ENCODE measurements around the gene CCDC142.
A peak's percentile ranks its signal among the peaks of the same experiment; 100 is the strongest.
"Not testable (repeated sequence)": the region's sequence is repeated elsewhere in the genome, so short reads cannot be mapped to it uniquely, and the experiment has no call there.

The CCDC142 gene

DNA sequence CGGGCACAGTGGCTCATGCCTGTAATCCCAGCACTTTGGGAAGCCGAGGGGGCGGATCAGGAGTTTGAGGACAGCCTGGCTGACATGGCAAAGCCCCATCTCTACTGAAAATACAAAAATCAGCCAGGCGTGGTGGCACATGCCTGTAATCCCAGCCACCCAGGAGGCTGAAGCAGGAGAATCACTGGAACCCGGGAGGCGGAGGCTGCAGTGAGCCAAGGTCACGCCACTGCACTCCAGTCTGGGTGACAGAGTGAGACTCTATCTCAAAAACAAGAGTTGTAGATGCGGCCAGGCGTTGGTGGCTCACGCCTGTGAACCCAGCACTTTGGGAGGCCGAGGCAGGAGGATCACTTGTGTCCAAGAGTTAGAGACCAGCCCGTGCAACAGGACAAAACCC is 12.1 kb downstream of the CCDC142 start:
- H2AK5ac ChIP-seq (ENCODE audit: low read depth, low read length); H4K91ac ChIP-seq (ENCODE audit: low read depth, low read length, poor library complexity): not testable (repeated sequence)
- no CpG with 5 or more reads among the region's 12 CpGs for WGBS, 2 donors (ENCODE audit: extremely low coverage in 2 of 2, insufficient read length in 2 of 2, insufficient replicate concordance in 1 of 2)

DNA sequence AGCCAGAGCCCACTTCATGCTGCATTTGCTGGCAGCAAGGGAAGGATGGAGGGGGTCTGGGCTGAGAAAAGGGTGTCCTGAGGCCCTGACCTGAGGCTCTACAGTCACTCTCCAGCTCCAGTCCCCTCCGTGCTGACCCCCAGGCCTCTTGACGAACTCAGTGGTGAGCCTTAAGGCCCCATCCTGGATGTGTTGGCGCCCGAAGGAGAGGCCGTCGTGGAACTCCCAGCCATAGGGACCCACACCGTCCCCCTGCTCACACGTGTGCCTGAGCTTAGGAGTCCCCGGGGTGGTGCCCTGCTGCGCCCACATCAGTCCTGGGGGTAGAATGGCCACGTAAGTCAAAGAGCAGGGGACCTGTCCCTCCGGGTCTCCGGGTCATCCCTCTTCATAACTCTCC is 18.4 kb downstream of the CCDC142 start:
- Histone ChIP-seq H2BK5ac (ENCODE audit: low read length) (no peak overlapping the region), H2BK12ac (ENCODE audit: low read length) (no peak overlapping the region)
- WGBS, 2 donors (ENCODE audit: extremely low coverage in 2 of 2, insufficient read length in 2 of 2, insufficient replicate concordance in 1 of 2) = no CpG with 5 or more reads among the region's 13 CpGs

More for the DNA sequence above, 12.1 kb downstream of the CCDC142 start:
- not testable (repeated sequence) for H2BK5ac ChIP-seq (ENCODE audit: low read length); H2AFZ ChIP-seq (ENCODE audit: low read length); H3K23ac ChIP-seq (ENCODE audit: low read depth, low read length, poor library complexity); H3K14ac ChIP-seq (ENCODE audit: low read length); H2BK12ac ChIP-seq (ENCODE audit: low read length); H3K18ac ChIP-seq (ENCODE audit: low read length); H3K27ac ChIP-seq (replicated peaks; ENCODE audit: low read length); DNase-seq (ENCODE audit: low spot score); H3K79me1 ChIP-seq (ENCODE audit: low read depth, low read length); H2BK120ac ChIP-seq (ENCODE audit: low read depth, low read length); H3K4ac ChIP-seq (ENCODE audit: low read length); H3K27me3 ChIP-seq (ENCODE audit: control insufficient read depth in 3 of 3, insufficient read depth in 3 of 3, low read depth in 1 of 3, low read length in 3 of 3); H3K9me3 ChIP-seq (replicated peaks in 1 of 2; ENCODE audit: control insufficient read depth in 2 of 2, insufficient read depth in 1 of 2, low read depth in 1 of 2, low read length in 2 of 2); H4K8ac ChIP-seq (ENCODE audit: low read depth, low read length); H2BK15ac ChIP-seq (ENCODE audit: low read length); H3K4me2 ChIP-seq (ENCODE audit: insufficient read depth, low read length, poor library complexity, severe bottlenecking); H3K9ac ChIP-seq (ENCODE audit: low read depth, low read length, poor library complexity); H3K4me3 ChIP-seq (ENCODE audit: low read length in 2 of 2)
- Histone ChIP-seq H3K36me3 (replicated peaks in 1 of 2; ENCODE audit: control insufficient read depth in 2 of 2, insufficient read depth in 2 of 2, low read length in 2 of 2) (peaks cover 15 to 25% of the 10 kb centered on the region in 2 donors), H3K4me1 (ENCODE audit: control insufficient read depth in 2 of 2, insufficient read depth in 1 of 2, low read depth in 1 of 2, low read length in 2 of 2) (peaks cover 7 to 14% of the 10 kb centered on the region in 2 donors)

DNA sequence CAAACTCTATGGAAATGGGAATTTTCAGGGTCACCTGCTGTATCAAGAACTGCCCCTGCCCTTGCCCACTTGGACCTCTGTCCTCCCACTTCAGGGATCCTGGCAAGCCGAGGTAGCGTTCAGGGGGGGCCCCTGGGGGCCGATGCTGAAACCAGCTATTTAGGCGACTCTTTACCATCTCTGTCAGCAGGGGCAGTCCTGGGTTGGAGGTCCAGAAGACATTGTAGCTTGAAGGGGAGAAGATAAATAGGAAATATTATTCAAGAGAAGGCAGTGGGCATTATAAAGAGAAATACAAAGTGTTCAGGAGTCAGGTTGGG is 20.1 kb downstream of the CCDC142 start:
- Histone ChIP-seq H3K79me1 (ENCODE audit: low read depth, low read length) (peaks cover 13% of the 10 kb centered on the region), H3K4me3 (ENCODE audit: low read length in 2 of 2) (no peak overlapping the region), H3K4ac (ENCODE audit: low read length) (no peak overlapping the region), H2BK15ac (ENCODE audit: low read length) (no peak overlapping the region), H2BK12ac (ENCODE audit: low read length) (no peak overlapping the region), H2AFZ (ENCODE audit: low read length) (no peak overlapping the region), H2BK120ac (ENCODE audit: low read depth, low read length) (no peak overlapping the region), H3K27ac (replicated peaks; ENCODE audit: low read length) (no peak overlapping the region), H3K9ac (ENCODE audit: low read depth, low read length, poor library complexity) (no peak overlapping the region), H4K91ac (ENCODE audit: low read depth, low read length, poor library complexity) (no peak overlapping the region), H3K27me3 (ENCODE audit: control insufficient read depth in 3 of 3, insufficient read depth in 3 of 3, low read depth in 1 of 3, low read length in 3 of 3) (no peaks in the 10 kb centered on the region), H3K4me1 (ENCODE audit: control insufficient read depth in 2 of 2, insufficient read depth in 1 of 2, low read depth in 1 of 2, low read length in 2 of 2) (peaks cover 9 to 10% of the 10 kb centered on the region in 2 donors), H3K23ac (ENCODE audit: low read depth, low read length, poor library complexity) (no peak overlapping the region), H3K18ac (ENCODE audit: low read length) (no peak overlapping the region), H4K8ac (ENCODE audit: low read depth, low read length) (no peak overlapping the region), H3K4me2 (ENCODE audit: insufficient read depth, low read length, poor library complexity, severe bottlenecking) (no peak overlapping the region), H3K14ac (ENCODE audit: low read length) (no peak overlapping the region), H3K9me3 (replicated peaks in 1 of 2; ENCODE audit: control insufficient read depth in 2 of 2, insufficient read depth in 1 of 2, low read depth in 1 of 2, low read length in 2 of 2) (no peaks in the 10 kb centered on the region), H3K36me3 (replicated peaks in 1 of 2; ENCODE audit: control insufficient read depth in 2 of 2, insufficient read depth in 2 of 2, low read length in 2 of 2) (peaks cover 24 to 40% of the 10 kb centered on the region in 2 donors), H2AK5ac (ENCODE audit: low read depth, low read length) (no peak overlapping the region), H2BK5ac (ENCODE audit: low read length) (no peak overlapping the region)
- no peak for DNase-seq (ENCODE audit: low spot score)
- WGBS, 2 donors (ENCODE audit: extremely low coverage in 2 of 2, insufficient read length in 2 of 2, insufficient replicate concordance in 1 of 2) = no CpG with 5 or more reads among the region's 4 CpGs

More for the DNA sequence above, 18.4 kb downstream of the CCDC142 start:
- Histone ChIP-seq H2AK5ac (ENCODE audit: low read depth, low read length) (peak overlapping the region; percentile 96), H3K9me3 (replicated peaks in 1 of 2; ENCODE audit: control insufficient read depth in 2 of 2, insufficient read depth in 1 of 2, low read depth in 1 of 2, low read length in 2 of 2) (no peaks in the 10 kb centered on the region), H3K18ac (ENCODE audit: low read length) (peak overlapping the region; percentile 97), H3K4me1 (ENCODE audit: control insufficient read depth in 2 of 2, insufficient read depth in 1 of 2, low read depth in 1 of 2, low read length in 2 of 2) (peaks cover 6 to 9% of the 10 kb centered on the region in 2 donors), H2AFZ (ENCODE audit: low read length) (peak overlapping the region; percentile 91), H3K4ac (ENCODE audit: low read length) (no peak overlapping the region), H2BK120ac (ENCODE audit: low read depth, low read length) (no peak overlapping the region), H4K91ac (ENCODE audit: low read depth, low read length, poor library complexity) (no peak overlapping the region), H3K27ac (replicated peaks; ENCODE audit: low read length) (no peak overlapping the region), H4K8ac (ENCODE audit: low read depth, low read length) (peak overlapping the region; percentile 82), H3K36me3 (replicated peaks in 1 of 2; ENCODE audit: control insufficient read depth in 2 of 2, insufficient read depth in 2 of 2, low read length in 2 of 2) (peaks cover 24 to 39% of the 10 kb centered on the region in 2 donors), H3K27me3 (ENCODE audit: control insufficient read depth in 3 of 3, insufficient read depth in 3 of 3, low read depth in 1 of 3, low read length in 3 of 3) (no peaks in the 10 kb centered on the region), H2BK15ac (ENCODE audit: low read length) (no peak overlapping the region), H3K23ac (ENCODE audit: low read depth, low read length, poor library complexity) (no peak overlapping the region), H3K9ac (ENCODE audit: low read depth, low read length, poor library complexity) (peak overlapping the region; percentile 99), H3K4me3 (ENCODE audit: low read length in 2 of 2) (peak overlapping the region; percentile 88 to 98), H3K4me2 (ENCODE audit: insufficient read depth, low read length, poor library complexity, severe bottlenecking) (peak overlapping the region; percentile 97), H3K79me1 (ENCODE audit: low read depth, low read length) (peaks cover 8% of the 10 kb centered on the region), H3K14ac (ENCODE audit: low read length) (peak overlapping the region; percentile 56)
- DNase-seq (ENCODE audit: low spot score) = no peak

DNA sequence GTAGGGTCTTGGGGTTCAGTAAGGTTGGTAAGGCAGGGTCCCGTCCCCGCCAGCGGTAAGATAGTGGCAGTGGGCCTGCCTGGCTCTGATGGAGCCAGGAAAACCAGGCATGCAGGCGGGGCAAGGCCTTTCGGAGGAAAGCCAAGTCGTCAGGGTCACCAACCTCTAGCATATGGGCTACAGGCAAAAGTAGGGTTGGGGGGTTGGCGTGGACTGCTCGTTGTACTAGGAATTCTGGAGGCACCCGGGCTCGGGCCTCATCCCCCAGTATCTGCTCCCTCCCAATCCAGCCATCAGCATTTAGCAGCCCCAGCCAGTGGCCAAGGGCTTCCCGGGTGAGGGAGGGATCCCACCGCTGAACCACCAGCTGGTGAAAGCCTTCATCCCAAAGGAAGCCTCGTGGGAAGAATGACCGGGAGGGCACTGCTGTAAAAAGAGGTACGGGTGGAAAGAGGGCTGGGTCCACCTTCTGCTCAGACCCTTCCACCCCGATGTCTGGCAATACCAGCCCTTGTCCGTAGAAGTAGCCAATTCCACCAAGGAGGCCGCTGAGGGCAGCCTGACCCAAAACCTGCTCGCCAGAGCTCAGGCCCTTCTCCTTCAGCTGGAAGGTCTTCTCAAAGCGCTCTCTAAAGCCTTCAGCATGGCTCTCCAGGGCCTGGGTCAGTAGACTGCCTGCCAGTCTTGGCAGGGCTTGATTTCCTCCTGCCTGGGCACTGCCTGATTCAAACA is 20.6 kb downstream of the CCDC142 start:
- H3K18ac ChIP-seq (ENCODE audit: low read length) = no peak overlapping the region
- no peak for DNase-seq (ENCODE audit: low spot score)
- no peak overlapping the region for H3K9ac ChIP-seq (ENCODE audit: low read depth, low read length, poor library complexity)
- no peak overlapping the region for H4K91ac ChIP-seq (ENCODE audit: low read depth, low read length, poor library complexity)
- H3K4me2 ChIP-seq (ENCODE audit: insufficient read depth, low read length, poor library complexity, severe bottlenecking) = no peak overlapping the region
- peaks cover 13% of the 10 kb centered on the region for H3K79me1 ChIP-seq (ENCODE audit: low read depth, low read length)
- no peak overlapping the region for H3K14ac ChIP-seq (ENCODE audit: low read length)
- H4K8ac ChIP-seq (ENCODE audit: low read depth, low read length) = no peak overlapping the region
- H3K27ac ChIP-seq (replicated peaks; ENCODE audit: low read length) = no peak overlapping the region
- H3K27me3 ChIP-seq (ENCODE audit: control insufficient read depth in 3 of 3, insufficient read depth in 3 of 3, low read depth in 1 of 3, low read length in 3 of 3) = no peaks in the 10 kb centered on the region
- H3K4me3 ChIP-seq (ENCODE audit: low read length in 2 of 2) = peak overlapping the region in 1 of 2 donors; percentile 49
- H2BK5ac ChIP-seq (ENCODE audit: low read length) = no peak overlapping the region
- WGBS, 2 donors (ENCODE audit: extremely low coverage in 2 of 2, insufficient read length in 2 of 2, insufficient replicate concordance in 1 of 2) = no CpG with 5 or more reads among the region's 20 CpGs
- H2BK15ac ChIP-seq (ENCODE audit: low read length) = no peak overlapping the region
- peaks cover 24 to 40% of the 10 kb centered on the region in 2 donors for H3K36me3 ChIP-seq (replicated peaks in 1 of 2; ENCODE audit: control insufficient read depth in 2 of 2, insufficient read depth in 2 of 2, low read length in 2 of 2)
- peak overlapping the region; percentile 66 for H3K23ac ChIP-seq (ENCODE audit: low read depth, low read length, poor library complexity)
- H2AFZ ChIP-seq (ENCODE audit: low read length) = no peak overlapping the region
- H3K4me1 ChIP-seq (ENCODE audit: control insufficient read depth in 2 of 2, insufficient read depth in 1 of 2, low read depth in 1 of 2, low read length in 2 of 2) = peaks cover 9 to 10% of the 10 kb centered on the region in 2 donors
- H2BK12ac ChIP-seq (ENCODE audit: low read length) = no peak overlapping the region
- H2AK5ac ChIP-seq (ENCODE audit: low read depth, low read length) = no peak overlapping the region
- H3K9me3 ChIP-seq (replicated peaks in 1 of 2; ENCODE audit: control insufficient read depth in 2 of 2, insufficient read depth in 1 of 2, low read depth in 1 of 2, low read length in 2 of 2) = no peaks in the 10 kb centered on the region
- no peak overlapping the region for H2BK120ac ChIP-seq (ENCODE audit: low read depth, low read length)
- no peak overlapping the region for H3K4ac ChIP-seq (ENCODE audit: low read length)
